ENCODE results near the gene SRPX. TPM values are rescaled to one million over a fixed set of nuclear protein-coding genes. Genes with fewer than 3 reads are reported as not detected.

Gene SRPX
- 100 to 1,000 TPM in 1 of 4 donors, 1 to 10 TPM in 3; 2.2 to 104 (median 5.0) TPM for polyA plus RNA-seq
- long read RNA-seq, donor 1, transcript SRPX-201 (10 exons, 1,874 nt) = major isoform, 5 of 6 reads
- long read RNA-seq, donor 1, partial matches to known transcripts = 0 of 6 reads
- long read RNA-seq, donor 1, other reads (novel, unspliced or antisense) = 0 of 6 reads
- long read RNA-seq, donor 2 = 0 reads
- long read RNA-seq, donor 3, partial matches to known transcripts = 0 of 2 reads
- long read RNA-seq, donor 3, other reads (novel, unspliced or antisense) = 0 of 2 reads
- long read RNA-seq, donor 4 = 0 reads
- long read RNA-seq, donor 5 = 0 reads
- long read RNA-seq, donor 6, partial matches to known transcripts = 0 of 4 reads
- long read RNA-seq, donor 6, other reads (novel, unspliced or antisense) = 0 of 4 reads
- long read RNA-seq, donor 7, transcript SRPX-205 (9 exons, 1,780 nt) = minor isoform, 6 of 94 reads
- long read RNA-seq, donor 7, transcript SRPX-201 (10 exons, 1,874 nt) = major isoform, 77 of 94 reads
- long read RNA-seq, donor 7, transcript SRPX-206 (9 exons, 1,842 nt) = minor isoform, 6 of 94 reads
- long read RNA-seq, donor 7, partial matches to known transcripts = 5 of 94 reads
- long read RNA-seq, donor 7, other reads (novel, unspliced or antisense) = 0 of 94 reads
- long read RNA-seq, donor 8, partial matches to known transcripts = 0 of 1 reads
- long read RNA-seq, donor 8, other reads (novel, unspliced or antisense) = 0 of 1 reads
- long read RNA-seq, donor 9, partial matches to known transcripts = 0 of 1 reads
- long read RNA-seq, donor 9, other reads (novel, unspliced or antisense) = 0 of 1 reads
- long read RNA-seq, donor 10, transcript SRPX-201 (10 exons, 1,874 nt) = major isoform, 14 of 17 reads
- long read RNA-seq, donor 10, partial matches to known transcripts = 0 of 17 reads
- long read RNA-seq, donor 10, other reads (novel, unspliced or antisense) = 0 of 17 reads

GRCh38 chrX:38220415-38221390, at the start of gene SRPX:
TSS of gene SRPX (minus strand) at chrX:38220871. CDS start at chrX:38220792, 79 bp downstream.
- no peaks in the 10 kb centered on the region for H3K36me3 ChIP-seq (ENCODE audit: control insufficient read depth in 3 of 3, insufficient read depth in 2 of 3, low read depth in 1 of 3, low read length in 3 of 3)
- FAIRE-seq (no peak), DNase-seq (peak in 1 of 2 donors; percentile 31)
- H3K27ac ChIP-seq (ENCODE audit: low read depth in 1 of 3, low read length in 2 of 3) = peak within 1 kb of the TSS in 1 of 3 donors; percentile 34
- peaks cover 0 to 27% (median 0%) of the 10 kb centered on the region in 3 donors for H3K27me3 ChIP-seq (ENCODE audit: control insufficient read depth in 3 of 3, insufficient read depth in 3 of 3, low read length in 3 of 3)
- WGBS, 3 donors = 4 to 42% (median 16%) methylated on average over 41 to 75 of the region's 76 CpGs
- H3K4me3 ChIP-seq (ENCODE audit: low read depth in 1 of 3, low read length in 3 of 3) = peak within 1 kb of the TSS in 2 of 3 donors; percentile 7 to 48
- H3K9me3 ChIP-seq (ENCODE audit: control insufficient read depth in 2 of 2, insufficient read depth in 1 of 2, low read depth in 1 of 2, low read length in 1 of 2) = no peaks in the 10 kb centered on the region
- peaks cover 0 to 5% (median 0%) of the 10 kb centered on the region in 3 donors for H3K4me1 ChIP-seq (ENCODE audit: control insufficient read depth in 3 of 3, insufficient read depth in 2 of 3, low read depth in 1 of 3, low read length in 2 of 3)

DNA sequence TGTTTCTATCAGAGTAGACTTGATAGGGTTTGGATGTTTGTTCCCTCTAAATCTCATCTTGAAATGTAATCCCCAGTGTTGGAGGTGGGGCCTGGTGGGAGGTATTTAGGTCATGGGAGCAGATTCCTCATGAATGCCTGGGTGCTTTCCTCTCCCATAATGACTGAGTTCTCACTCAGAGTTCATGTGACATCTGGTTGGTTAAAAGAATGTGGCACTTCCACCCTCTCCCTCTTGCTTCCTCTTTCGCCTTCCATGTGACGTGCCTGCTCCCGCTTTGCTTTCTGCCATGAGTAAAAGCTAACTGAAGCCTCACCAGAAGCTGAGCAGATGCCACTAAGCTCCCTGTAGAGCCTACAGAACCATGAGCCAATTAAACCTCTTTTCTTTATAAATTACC, 47.3 kb upstream of the SRPX start:
- H3K9me3 ChIP-seq (ENCODE audit: control insufficient read depth in 2 of 2, insufficient read depth in 1 of 2, low read depth in 1 of 2, low read length in 1 of 2) = no peaks in the 10 kb centered on the region
- DNase-seq = no peak
- FAIRE-seq = no peak
- WGBS, 3 donors = 86 to 100% (median 91%) methylated on average over 3 of the region's 3 CpGs
- H3K27ac ChIP-seq (ENCODE audit: low read depth in 1 of 3, low read length in 2 of 3) = no peak overlapping the region
- H3K36me3 ChIP-seq (ENCODE audit: control insufficient read depth in 3 of 3, insufficient read depth in 2 of 3, low read depth in 1 of 3, low read length in 3 of 3) = no peaks in the 10 kb centered on the region
- H3K4me1 ChIP-seq (ENCODE audit: control insufficient read depth in 3 of 3, insufficient read depth in 2 of 3, low read depth in 1 of 3, low read length in 2 of 3) = no peaks in the 10 kb centered on the region
- H3K27me3 ChIP-seq (ENCODE audit: control insufficient read depth in 3 of 3, insufficient read depth in 3 of 3, low read length in 3 of 3) = no peaks in the 10 kb centered on the region
- H3K4me3 ChIP-seq (ENCODE audit: low read depth in 1 of 3, low read length in 3 of 3) = no peak overlapping the region

DNA sequence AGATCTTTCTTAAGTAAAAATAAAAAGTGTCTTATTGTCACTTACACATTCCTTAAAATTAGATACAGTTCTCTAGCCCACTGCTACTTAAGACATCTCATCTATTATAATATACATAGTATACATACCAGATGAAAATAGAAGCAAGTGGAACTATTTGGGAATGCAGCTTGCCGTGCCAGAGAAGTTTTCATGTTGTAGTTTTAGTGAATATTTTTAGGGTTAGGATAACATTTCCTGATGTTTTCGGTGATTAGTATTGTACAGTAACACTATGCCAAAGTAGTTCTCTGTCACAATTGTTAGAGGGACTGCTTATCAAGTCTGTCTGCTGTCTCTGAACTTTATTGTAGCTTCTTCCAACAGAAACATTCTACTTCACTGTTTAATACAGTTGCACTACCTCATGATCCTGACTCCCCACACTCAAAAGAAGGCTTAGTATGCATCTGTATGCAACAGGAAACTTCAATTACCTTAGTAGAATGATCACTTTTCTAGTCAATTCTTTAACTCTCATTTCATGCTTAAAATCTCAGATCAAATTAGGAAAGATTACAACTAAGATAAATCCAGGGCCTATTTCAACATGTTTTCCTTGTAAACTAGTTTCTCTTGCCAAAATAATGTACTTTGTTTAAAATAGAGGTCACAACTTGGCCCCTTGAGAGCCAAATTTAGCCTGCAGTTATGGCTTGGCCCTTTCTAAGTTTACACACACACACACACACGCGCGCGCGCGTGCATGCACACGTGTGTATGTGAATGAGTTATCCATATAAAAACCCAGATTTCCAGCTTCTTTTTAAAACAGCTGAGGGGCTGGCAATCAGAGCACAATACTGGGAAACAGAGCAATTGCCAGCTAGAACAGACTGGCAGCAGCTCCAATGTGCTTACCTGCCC, 42.3 kb upstream of the SRPX start:
- H3K27me3 ChIP-seq (ENCODE audit: control insufficient read depth in 3 of 3, insufficient read depth in 3 of 3, low read length in 3 of 3) = no peaks in the 10 kb centered on the region
- no peak overlapping the region for H3K27ac ChIP-seq (ENCODE audit: low read depth in 1 of 3, low read length in 2 of 3)
- no peaks in the 10 kb centered on the region for H3K36me3 ChIP-seq (ENCODE audit: control insufficient read depth in 3 of 3, insufficient read depth in 2 of 3, low read depth in 1 of 3, low read length in 3 of 3)
- DNase-seq (no peak), FAIRE-seq (no peak)
- no peak overlapping the region for H3K4me3 ChIP-seq (ENCODE audit: low read depth in 1 of 3, low read length in 3 of 3)
- no peaks in the 10 kb centered on the region for H3K4me1 ChIP-seq (ENCODE audit: control insufficient read depth in 3 of 3, insufficient read depth in 2 of 3, low read depth in 1 of 3, low read length in 2 of 3)
- H3K9me3 ChIP-seq (ENCODE audit: control insufficient read depth in 2 of 2, insufficient read depth in 1 of 2, low read depth in 1 of 2, low read length in 1 of 2) = no peaks in the 10 kb centered on the region
- WGBS, 3 donors = 83 to 96% (median 85%) methylated on average over 9 of the region's 9 CpGs

DNA sequence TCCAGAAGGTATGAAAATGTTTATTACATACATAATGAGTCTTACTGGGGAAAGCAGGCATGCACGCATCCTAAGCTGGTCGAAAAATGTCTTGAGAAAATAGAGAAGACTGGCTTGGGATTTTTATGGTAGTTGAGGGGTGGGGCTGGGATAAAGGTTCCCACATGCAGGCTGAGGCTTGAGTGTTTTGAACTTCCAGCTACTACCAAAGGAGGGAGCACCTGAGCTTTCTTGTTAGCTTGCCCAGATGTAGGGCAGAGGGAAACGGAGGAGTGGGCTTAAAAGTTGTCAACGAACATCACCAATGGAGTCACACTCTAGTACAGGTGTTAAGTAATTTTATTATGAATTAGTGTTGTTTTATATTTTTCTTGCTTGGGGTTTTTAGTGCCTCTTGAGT, 39.6 kb upstream of the SRPX start:
- Histone ChIP-seq H3K4me1 (ENCODE audit: control insufficient read depth in 3 of 3, insufficient read depth in 2 of 3, low read depth in 1 of 3, low read length in 2 of 3) (no peaks in the 10 kb centered on the region), H3K27me3 (ENCODE audit: control insufficient read depth in 3 of 3, insufficient read depth in 3 of 3, low read length in 3 of 3) (no peaks in the 10 kb centered on the region), H3K36me3 (ENCODE audit: control insufficient read depth in 3 of 3, insufficient read depth in 2 of 3, low read depth in 1 of 3, low read length in 3 of 3) (no peaks in the 10 kb centered on the region), H3K4me3 (ENCODE audit: low read depth in 1 of 3, low read length in 3 of 3) (no peak overlapping the region), H3K9me3 (ENCODE audit: control insufficient read depth in 2 of 2, insufficient read depth in 1 of 2, low read depth in 1 of 2, low read length in 1 of 2) (no peaks in the 10 kb centered on the region), H3K27ac (ENCODE audit: low read depth in 1 of 3, low read length in 2 of 3) (no peak overlapping the region)
- DNase-seq (peak; percentile 49 to 60), FAIRE-seq (no peak)
- 12 to 41% (median 25%) methylated on average over 4 of the region's 4 CpGs for WGBS, 3 donors

- H3K4me1 ChIP-seq (ENCODE audit: control insufficient read depth in 3 of 3, insufficient read depth in 2 of 3, low read depth in 1 of 3, low read length in 2 of 3) = no peaks in the 10 kb centered on the region
- H3K27ac ChIP-seq (ENCODE audit: low read depth in 1 of 3, low read length in 2 of 3) = no peak overlapping the region
- DNase-seq (no peak), FAIRE-seq (no peak)
- no peaks in the 10 kb centered on the region for H3K27me3 ChIP-seq (ENCODE audit: control insufficient read depth in 3 of 3, insufficient read depth in 3 of 3, low read length in 3 of 3)
- H3K9me3 ChIP-seq (ENCODE audit: control insufficient read depth in 2 of 2, insufficient read depth in 1 of 2, low read depth in 1 of 2, low read length in 1 of 2) = no peaks in the 10 kb centered on the region
- no peaks in the 10 kb centered on the region for H3K36me3 ChIP-seq (ENCODE audit: control insufficient read depth in 3 of 3, insufficient read depth in 2 of 3, low read depth in 1 of 3, low read length in 3 of 3)
- no peak overlapping the region for H3K4me3 ChIP-seq (ENCODE audit: low read depth in 1 of 3, low read length in 3 of 3)
- WGBS, 3 donors = 88 to 94% (median 89%) methylated on average over 15 to 30 of the region's 30 CpGs
Measured at GRCh38 chrX:38256019-38256418, 35.3 kb upstream of the SRPX start.

DNA sequence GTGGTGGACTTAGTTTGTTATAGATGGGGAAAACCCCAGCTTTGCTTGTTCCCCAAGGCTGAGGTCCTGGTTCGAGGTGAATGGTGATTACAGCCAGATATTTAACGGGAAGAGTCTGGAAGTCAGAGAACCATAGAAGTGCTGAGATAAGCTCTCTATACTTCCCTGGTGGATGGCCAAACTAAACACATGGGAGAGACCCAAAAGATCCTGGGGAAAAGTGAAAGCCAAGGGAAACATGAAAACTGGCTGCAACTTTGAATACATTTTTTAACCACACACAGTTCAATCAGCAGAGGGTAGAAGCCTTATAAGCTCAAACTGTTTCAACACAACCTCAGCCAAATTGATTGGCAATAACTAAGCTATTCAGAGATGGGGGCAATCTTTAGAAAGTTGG, 29.3 kb upstream of the SRPX start:
- 11 to 31% (median 25%) methylated on average over 2 of the region's 2 CpGs for WGBS, 3 donors
- no peaks in the 10 kb centered on the region for H3K27me3 ChIP-seq (ENCODE audit: control insufficient read depth in 3 of 3, insufficient read depth in 3 of 3, low read length in 3 of 3)
- no peak overlapping the region for H3K27ac ChIP-seq (ENCODE audit: low read depth in 1 of 3, low read length in 2 of 3)
- no peaks in the 10 kb centered on the region for H3K4me1 ChIP-seq (ENCODE audit: control insufficient read depth in 3 of 3, insufficient read depth in 2 of 3, low read depth in 1 of 3, low read length in 2 of 3)
- H3K36me3 ChIP-seq (ENCODE audit: control insufficient read depth in 3 of 3, insufficient read depth in 2 of 3, low read depth in 1 of 3, low read length in 3 of 3) = no peaks in the 10 kb centered on the region
- no peak for FAIRE-seq
- DNase-seq = no peak
- no peak overlapping the region for H3K4me3 ChIP-seq (ENCODE audit: low read depth in 1 of 3, low read length in 3 of 3)
- H3K9me3 ChIP-seq (ENCODE audit: control insufficient read depth in 2 of 2, insufficient read depth in 1 of 2, low read depth in 1 of 2, low read length in 1 of 2) = no peaks in the 10 kb centered on the region

GRCh38 chrX:38247051-38247450, 26.4 kb upstream of the SRPX start:
- no peaks in the 10 kb centered on the region for H3K36me3 ChIP-seq (ENCODE audit: control insufficient read depth in 3 of 3, insufficient read depth in 2 of 3, low read depth in 1 of 3, low read length in 3 of 3)
- FAIRE-seq (no peak), DNase-seq (no peak)
- H3K4me3 ChIP-seq (ENCODE audit: low read depth in 1 of 3, low read length in 3 of 3) = no peak overlapping the region
- H3K27ac ChIP-seq (ENCODE audit: low read depth in 1 of 3, low read length in 2 of 3) = no peak overlapping the region
- no peaks in the 10 kb centered on the region for H3K9me3 ChIP-seq (ENCODE audit: control insufficient read depth in 2 of 2, insufficient read depth in 1 of 2, low read depth in 1 of 2, low read length in 1 of 2)
- WGBS, 3 donors = 67 to 85% (median 74%) methylated on average over 2 of the region's 2 CpGs
- H3K27me3 ChIP-seq (ENCODE audit: control insufficient read depth in 3 of 3, insufficient read depth in 3 of 3, low read length in 3 of 3) = no peaks in the 10 kb centered on the region
- H3K4me1 ChIP-seq (ENCODE audit: control insufficient read depth in 3 of 3, insufficient read depth in 2 of 3, low read depth in 1 of 3, low read length in 2 of 3) = no peaks in the 10 kb centered on the region
